ENCODE results near the gene MYO9B.

DNA sequence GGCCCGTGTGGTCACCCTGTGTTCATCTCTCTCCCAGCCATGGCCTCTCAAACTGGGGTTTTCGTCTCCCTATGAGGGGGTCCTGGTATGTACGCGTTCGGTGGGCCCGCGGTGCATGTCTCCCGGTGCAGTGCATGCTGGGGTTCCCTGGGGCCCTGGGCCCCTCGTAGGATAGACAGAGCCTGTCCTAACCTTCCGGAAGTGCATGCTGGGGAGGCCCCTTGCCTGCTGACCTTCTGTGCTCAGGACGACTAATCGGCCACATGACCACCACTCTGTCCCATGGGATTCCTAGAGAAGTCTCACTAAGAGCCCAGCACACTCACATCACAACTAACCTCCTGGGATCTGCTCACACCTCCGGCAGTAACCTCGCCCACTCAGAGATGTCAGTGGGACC lies 134.7 kb downstream of the MYO9B start:
- TF ChIP-seq, protein P1, sequence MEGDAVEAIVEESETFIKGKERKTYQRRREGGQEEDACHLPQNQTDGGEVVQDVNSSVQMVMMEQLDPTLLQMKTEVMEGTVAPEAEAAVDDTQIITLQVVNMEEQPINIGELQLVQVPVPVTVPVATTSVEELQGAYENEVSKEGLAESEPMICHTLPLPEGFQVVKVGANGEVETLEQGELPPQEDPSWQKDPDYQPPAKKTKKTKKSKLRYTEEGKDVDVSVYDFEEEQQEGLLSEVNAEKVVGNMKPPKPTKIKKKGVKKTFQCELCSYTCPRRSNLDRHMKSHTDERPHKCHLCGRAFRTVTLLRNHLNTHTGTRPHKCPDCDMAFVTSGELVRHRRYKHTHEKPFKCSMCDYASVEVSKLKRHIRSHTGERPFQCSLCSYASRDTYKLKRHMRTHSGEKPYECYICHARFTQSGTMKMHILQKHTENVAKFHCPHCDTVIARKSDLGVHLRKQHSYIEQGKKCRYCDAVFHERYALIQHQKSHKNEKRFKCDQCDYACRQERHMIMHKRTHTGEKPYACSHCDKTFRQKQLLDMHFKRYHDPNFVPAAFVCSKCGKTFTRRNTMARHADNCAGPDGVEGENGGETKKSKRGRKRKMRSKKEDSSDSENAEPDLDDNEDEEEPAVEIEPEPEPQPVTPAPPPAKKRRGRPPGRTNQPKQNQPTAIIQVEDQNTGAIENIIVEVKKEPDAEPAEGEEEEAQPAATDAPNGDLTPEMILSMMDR (IDR thresholded peaks at IDR 0.05 in 8 of 11, conservative IDR thresholded peaks at IDR 0.05 in 3 of 11) = no peak
- TF ChIP-seq POLR2A (IDR thresholded peaks at IDR 0.05) = no peak
- no peak for TF ChIP-seq POLR2AphosphoS5 (IDR thresholded peaks at IDR 0.05)

Measured in spleen (tissue), 7 donors.